A549 (cell line): Measurements from ENCODE around the gene ZNF391. TPM values are rescaled to one million over a fixed set of nuclear protein-coding genes. Genes with fewer than 3 reads are reported as not detected.
"Not testable (repeated sequence)": the region's sequence is repeated elsewhere in the genome, so short reads cannot be mapped to it uniquely, and the experiment has no call there.

Experiments used
- ATAC-seq, 2 experiments: fragments of 200-7000 bp in 1 of 2; fragments of >200 bp in 1 of 2; cut with Nextera tagmentation in 1 of 2; cut with Tn5 transposase in 1 of 2; 3 replicates each; pipeline versions ENCODE4 v1.8.0 to v1.9.1; 2018 to 2020; ENCODE audit warnings: mild to moderate bottlenecking in 1 of 2, moderate library complexity in 1 of 2
- CTCF ChIA-PET: fragments of 300-600 bp; sonication (Branson Sonifier 250); formaldehyde crosslinking; extraction: SDS; loops from one replicate; lab custom pipeline; 2021; ENCODE audit warnings: antibody characterized with exemption, inconsistent platforms; lab: Yijun Ruan, JAX
- POLR2A ChIA-PET: fragments of 350-600 bp; formaldehyde crosslinking; extraction: SDS; loops from one replicate; lab custom pipeline; 2021; ENCODE audit warnings: antibody characterized with exemption, inconsistent platforms; lab: Yijun Ruan, JAX
- DNase-seq, 2 experiments: peaks; one replicate each; pipeline versions ENCODE4 v3.0.0 to v3.0.0-alpha.2; 2011 to 2016; ENCODE audit warnings: low read depth in 1 of 2, low spot score in 1 of 2
- FAIRE-seq: peaks from 2 replicates; lab custom pipeline; 2011; peaks lifted over from hg19 to GRCh38; lab: Jason Lieb, UNC
- H3K27ac ChIP-seq, 2 experiments: fragments of >200 bp; sonication (Bioruptor Twin); formaldehyde crosslinking; 3 replicates each; pipeline ENCODE4 v1.5.1; 2016 to 2017
- H3K4me1 ChIP-seq: fragments of >200 bp; sonication (Bioruptor Twin); formaldehyde crosslinking; 3 replicates; pipeline ENCODE4 v1.6.1; 2016
- H3K4me2 ChIP-seq: fragments of >200 bp; sonication (Bioruptor Twin); formaldehyde crosslinking; 3 replicates; pipeline ENCODE4 v1.6.1; 2016
- H3K4me3 ChIP-seq: fragments of >200 bp; sonication (Bioruptor Twin); formaldehyde crosslinking; 3 replicates; pipeline ENCODE4 v1.5.1; 2016
- H3K9me3 ChIP-seq: fragments of >200 bp; sonication (Bioruptor Twin); formaldehyde crosslinking; 3 replicates; pipeline ENCODE4 v1.6.1; 2016
- CHD4 ChIP-seq: fragments of 200-600 bp; sonication (generic); IDR thresholded peaks from 2 replicates; pipeline ENCODE4 v1.6.1; 2016; ENCODE audit warnings: antibody characterized with exemption, mild to moderate bottlenecking, borderline replicate concordance
- EP300 ChIP-seq, 2 experiments: fragments of >200 bp; sonication (Bioruptor Twin); formaldehyde crosslinking; IDR thresholded peaks; 2 replicates in 1 of 2; 3 replicates in 1 of 2; pipeline ENCODE4 v1.6.1; 2016 to 2017
- HDAC2 ChIP-seq: fragments of 200-600 bp; sonication (generic); IDR thresholded peaks from 2 replicates; pipeline ENCODE4 v1.6.1; 2016
- MAZ ChIP-seq: fragments of 150-350 bp; IDR thresholded peaks from 2 replicates; pipeline ENCODE4 v1.6.1; 2014; ENCODE audit warnings: antibody characterized with exemption, low read depth, low read length, borderline replicate concordance
- NFE2L2 ChIP-seq: fragments of 150-350 bp; conservative IDR thresholded peaks from 2 replicates; pipeline ENCODE4 v1.6.1; 2014; ENCODE audit warnings: low read length
- NPAS2 ChIP-seq: fragments of 250-450 bp; sonication (Bioruptor Pico); IDR thresholded peaks from 2 replicates; pipeline ENCODE4 v1.8.0; 2022; ENCODE audit warnings: mild to moderate bottlenecking, moderate library complexity, borderline replicate concordance
- PHF8 ChIP-seq: fragments of 200-600 bp; sonication (generic); IDR thresholded peaks from 2 replicates; pipeline ENCODE4 v1.6.1; 2016; ENCODE audit warnings: low read depth, mild to moderate bottlenecking, antibody characterized with exemption, moderate library complexity, borderline replicate concordance
- RARB ChIP-seq: fragments of 250-450 bp; sonication (Bioruptor Pico); IDR thresholded peaks from 2 replicates; pipeline ENCODE4 v1.8.0; 2021; ENCODE audit warnings: mild to moderate bottlenecking, moderate library complexity
- RNF2 ChIP-seq: fragments of 200-600 bp; sonication (generic); IDR thresholded peaks from 2 replicates; pipeline ENCODE4 v1.6.1; 2016; ENCODE audit warnings: low read depth, mild to moderate bottlenecking, antibody characterized with exemption, moderate library complexity, borderline replicate concordance
- SREBF2 ChIP-seq: fragments of 450-650 bp; IDR thresholded peaks from 2 replicates; pipeline ENCODE4 v1.6.1; 2014; ENCODE audit warnings: mild to moderate bottlenecking, moderate library complexity
- TP53 ChIP-seq: fragments of 250-450 bp; sonication (Bioruptor Pico); IDR thresholded peaks from 2 replicates; pipeline ENCODE4 v1.5.0; 2021; ENCODE audit warnings: mild to moderate bottlenecking, moderate library complexity
- ZC3H11A ChIP-seq: fragments of 450-650 bp; IDR thresholded peaks from 2 replicates; pipeline ENCODE4 v1.6.1; 2014; ENCODE audit warnings: antibody characterized with exemption, mild to moderate bottlenecking
- ZNF302 ChIP-seq: fragments of 250-450 bp; sonication (Bioruptor Pico); IDR thresholded peaks from 2 replicates; pipeline ENCODE4 v1.9.0; 2021; ENCODE audit warnings: inconsistent platforms, mild to moderate bottlenecking, moderate library complexity
- ZSCAN20 ChIP-seq: fragments of 250-450 bp; sonication (Bioruptor Pico); IDR thresholded peaks from 2 replicates; pipeline ENCODE4 v1.8.0; 2022; ENCODE audit warnings: mild to moderate bottlenecking, moderate library complexity
- WGBS: methylation state at CpG from one replicate; pipeline ENCODE4 v1.1.6; 2017; ENCODE audit errors: missing lambda C conversion rate; 5-methylcytosine and 5-hydroxymethylcytosine counted together
- polyA plus RNA-seq, 4 experiments: library from polyadenylated mRNA; depleted of rRNA in 3 of 4; stranded (reverse); fragments of >200 nt; fragmentation: RNase III in 1 of 4; extraction: RNeasy Plus Mini Kit Qiagen cat#74134 plus additional on column Dnase treatment in 1 of 4; gene quantifications; 2 replicates in 3 of 4; 3 replicates in 1 of 4; pipeline ENCODE4 v1.2.3, GENCODE V29; 2011 to 2017
- TF ChIP-seq, protein P1 (sequence below): fragments of >200 bp; sonication (Bioruptor Twin); formaldehyde crosslinking; IDR thresholded peaks from 3 replicates; pipeline ENCODE4 v1.5.1; 2016
- TF ChIP-seq, protein P2 (sequence below): IDR thresholded peaks from 2 replicates; pipeline ENCODE4 v1.6.1; 2012; ENCODE audit warnings: low read depth, borderline replicate concordance

The ZNF391 gene
- polyA plus RNA-seq, 2 of the 4 experiments (the other 2 are of a cell fraction), result 0.48 to 0.52 TPM

DNA sequence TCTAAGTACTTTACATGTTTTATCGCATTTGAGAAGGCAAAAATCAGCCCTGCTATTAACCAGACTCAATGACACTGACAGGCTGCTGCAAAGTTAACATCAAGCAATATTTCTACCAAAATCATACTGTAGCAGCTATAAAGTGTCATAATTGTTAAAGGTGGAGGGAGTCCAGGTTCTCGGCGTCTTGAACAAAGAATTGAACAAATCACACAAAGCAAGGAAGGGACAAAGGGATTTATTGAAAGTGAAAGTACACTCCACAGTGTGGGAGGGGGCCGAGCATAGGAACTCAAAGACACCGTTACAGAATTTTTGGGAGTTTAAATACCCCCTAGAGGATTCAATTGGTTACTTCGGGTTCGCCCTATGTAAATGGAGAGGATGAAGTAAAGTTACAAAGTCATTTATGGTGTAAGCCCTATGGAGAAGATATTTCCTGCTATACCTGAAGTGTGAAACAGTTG, 12.9 kb upstream of the ZNF391 start:
- H3K4me1 ChIP-seq, result no peaks in the 10 kb centered on the region
- DNase-seq (no peak), FAIRE-seq (no peak), ATAC-seq (no peak)
- TF ChIP-seq RARB (CRISPR knock-in tag) (no peak), ZC3H11A (no peak), SREBF2 (no peak), ZNF302 (CRISPR knock-in tag) (no peak), EP300 (IDR thresholded peaks at IDR 0.05) (no peak), MAZ (no peak)
- TF ChIP-seq, protein P1, sequence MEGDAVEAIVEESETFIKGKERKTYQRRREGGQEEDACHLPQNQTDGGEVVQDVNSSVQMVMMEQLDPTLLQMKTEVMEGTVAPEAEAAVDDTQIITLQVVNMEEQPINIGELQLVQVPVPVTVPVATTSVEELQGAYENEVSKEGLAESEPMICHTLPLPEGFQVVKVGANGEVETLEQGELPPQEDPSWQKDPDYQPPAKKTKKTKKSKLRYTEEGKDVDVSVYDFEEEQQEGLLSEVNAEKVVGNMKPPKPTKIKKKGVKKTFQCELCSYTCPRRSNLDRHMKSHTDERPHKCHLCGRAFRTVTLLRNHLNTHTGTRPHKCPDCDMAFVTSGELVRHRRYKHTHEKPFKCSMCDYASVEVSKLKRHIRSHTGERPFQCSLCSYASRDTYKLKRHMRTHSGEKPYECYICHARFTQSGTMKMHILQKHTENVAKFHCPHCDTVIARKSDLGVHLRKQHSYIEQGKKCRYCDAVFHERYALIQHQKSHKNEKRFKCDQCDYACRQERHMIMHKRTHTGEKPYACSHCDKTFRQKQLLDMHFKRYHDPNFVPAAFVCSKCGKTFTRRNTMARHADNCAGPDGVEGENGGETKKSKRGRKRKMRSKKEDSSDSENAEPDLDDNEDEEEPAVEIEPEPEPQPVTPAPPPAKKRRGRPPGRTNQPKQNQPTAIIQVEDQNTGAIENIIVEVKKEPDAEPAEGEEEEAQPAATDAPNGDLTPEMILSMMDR, result no peak
- ChIA-PET CTCF (no interaction called here), POLR2A (no interaction called here)
- 63% methylated on average over 7 of the region's 7 CpGs for WGBS
- H3K4me3 ChIP-seq, result no peak overlapping the region
- no peak overlapping the region for H3K27ac ChIP-seq
- H3K9me3 ChIP-seq, result no peaks in the 10 kb centered on the region; the same call in 2 of the 3 replicates
- H3K4me2 ChIP-seq, result no peak overlapping the region; the same call in 2 of the 3 replicates

DNA sequence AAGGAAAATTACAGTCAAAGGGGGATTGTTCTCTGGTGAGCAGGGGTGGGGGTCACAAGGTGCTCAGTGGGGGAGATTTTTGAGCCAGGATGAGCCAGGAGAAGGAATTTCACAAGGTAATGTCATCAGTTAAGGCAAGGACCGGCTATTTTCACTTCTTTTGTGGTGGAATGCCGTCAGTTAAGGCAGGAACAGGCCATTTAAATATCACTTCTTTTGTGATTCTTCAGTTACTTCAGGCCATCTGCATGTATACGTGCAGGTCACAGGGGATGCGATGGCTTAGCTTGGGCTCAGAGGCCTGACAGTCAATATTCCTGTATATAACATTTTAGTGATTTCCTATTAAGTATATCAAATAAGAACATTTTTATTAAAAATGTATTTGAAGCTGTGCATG, 10.2 kb upstream of the ZNF391 start:
- H3K9me3 ChIP-seq, POLR2A ChIA-PET, H3K4me2 ChIP-seq, FAIRE-seq, H3K4me1 ChIP-seq, CTCF ChIA-PET, H3K4me3 ChIP-seq, H3K27ac ChIP-seq, ATAC-seq, DNase-seq: not testable (repeated sequence)
- 28% methylated on average over 4 of the region's 4 CpGs for WGBS

DNA sequence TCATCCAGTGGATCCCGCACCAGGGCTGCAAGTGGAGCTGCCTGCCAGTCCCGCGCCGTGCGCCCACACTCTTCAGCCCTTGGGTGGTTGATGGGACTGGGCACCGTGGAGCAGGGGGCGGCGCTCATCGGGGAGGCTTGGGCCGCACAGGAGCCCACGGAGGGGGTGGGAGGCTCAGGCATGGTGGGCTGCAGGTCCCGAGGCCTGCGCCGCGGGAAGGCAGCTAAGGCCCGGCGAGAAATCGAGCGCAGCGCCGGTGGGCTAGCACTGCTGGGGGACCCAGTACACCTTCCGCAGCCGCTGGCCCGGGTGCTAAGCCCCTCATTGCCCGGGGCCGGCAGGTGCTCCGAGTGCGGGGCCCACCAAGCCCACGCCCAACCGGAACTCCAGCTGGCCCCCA, 7.6 kb upstream of the ZNF391 start:
- 88% methylated on average over 11 of the region's 30 CpGs for WGBS
- ATAC-seq, H3K27ac ChIP-seq, POLR2A ChIA-PET, DNase-seq, H3K4me1 ChIP-seq, H3K9me3 ChIP-seq, CTCF ChIA-PET, H3K4me2 ChIP-seq, H3K4me3 ChIP-seq, FAIRE-seq: not testable (repeated sequence)

DNA sequence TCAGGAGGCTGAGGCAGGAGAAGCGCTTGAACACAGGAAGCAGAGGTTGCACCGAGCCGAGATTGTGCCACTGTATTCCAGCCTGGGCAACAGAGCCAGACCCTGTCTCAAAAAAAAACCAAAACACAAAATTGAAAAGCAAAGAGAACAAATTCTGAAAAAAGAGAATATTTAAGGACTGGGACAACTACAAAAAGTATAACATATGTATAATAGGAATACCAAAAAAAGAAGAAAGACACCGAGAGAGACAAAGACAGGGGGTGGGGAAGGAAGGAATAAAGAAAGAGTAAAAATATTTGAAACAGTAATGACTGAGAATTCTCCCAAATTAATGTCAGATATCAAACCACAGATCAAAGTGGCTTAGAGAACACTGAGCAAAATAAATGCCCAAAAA, 5.5 kb upstream of the ZNF391 start:
- no peak overlapping the region for H3K27ac ChIP-seq
- no peak for ATAC-seq
- H3K4me2 ChIP-seq, result no peak overlapping the region
- ChIA-PET POLR2A (no interaction called here), CTCF (no interaction called here)
- no peak for DNase-seq
- TF ChIP-seq, protein P2, sequence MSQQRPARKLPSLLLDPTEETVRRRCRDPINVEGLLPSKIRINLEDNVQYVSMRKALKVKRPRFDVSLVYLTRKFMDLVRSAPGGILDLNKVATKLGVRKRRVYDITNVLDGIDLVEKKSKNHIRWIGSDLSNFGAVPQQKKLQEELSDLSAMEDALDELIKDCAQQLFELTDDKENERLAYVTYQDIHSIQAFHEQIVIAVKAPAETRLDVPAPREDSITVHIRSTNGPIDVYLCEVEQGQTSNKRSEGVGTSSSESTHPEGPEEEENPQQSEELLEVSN, result no peak
- TF ChIP-seq NFE2L2 (no peak), RNF2 (no peak), HDAC2 (no peak), ZC3H11A (no peak), TP53 (CRISPR knock-in tag) (no peak), PHF8 (no peak), MAZ (no peak), ZSCAN20 (CRISPR knock-in tag) (no peak)
- no peaks in the 10 kb centered on the region for H3K4me1 ChIP-seq
- no peak overlapping the region for H3K4me3 ChIP-seq
- peaks cover 6% of the 10 kb centered on the region; the same call in 1 of the 3 replicates for H3K9me3 ChIP-seq
- no peak for FAIRE-seq
- WGBS, result 20% methylated on average over 4 of the region's 4 CpGs

DNA sequence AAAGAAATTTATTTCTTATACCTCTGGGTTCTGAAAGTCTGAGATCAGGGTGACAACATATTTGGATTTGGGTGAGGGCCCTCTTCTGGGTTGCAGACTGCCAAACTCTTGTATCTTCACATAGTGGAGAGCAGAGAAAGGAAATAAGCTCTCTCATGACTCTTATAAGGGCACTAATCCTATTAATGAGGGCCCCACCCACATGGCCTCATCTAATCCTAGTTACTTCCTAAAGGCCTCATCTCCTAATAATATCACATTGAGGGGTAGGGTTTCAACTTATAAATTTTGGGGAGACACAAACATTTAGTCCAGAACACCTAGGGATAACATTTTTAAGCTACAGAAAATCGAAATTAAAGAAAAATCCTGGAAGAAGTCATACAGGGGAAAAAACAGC, 5.1 kb upstream of the ZNF391 start:
- no peak overlapping the region for H3K4me2 ChIP-seq
- TF ChIP-seq NPAS2 (no peak), HDAC2 (no peak), CHD4 (no peak)
- ChIA-PET POLR2A (no interaction called here), CTCF (interaction anchor here (1.0 kb wide), 1 partner anchor 44 kb away, joined by 3 read pairs; no protein-coding TSS in a partner anchor)
- WGBS, result 4% methylated on average over 1 of the region's 1 CpG
- H3K4me3 ChIP-seq, result no peak overlapping the region
- H3K4me1 ChIP-seq, result no peaks in the 10 kb centered on the region
- FAIRE-seq (no peak), DNase-seq (no peak), ATAC-seq (no peak)
- no peak overlapping the region for H3K27ac ChIP-seq
- peaks cover 6% of the 10 kb centered on the region; the same call in 1 of the 3 replicates for H3K9me3 ChIP-seq
